Liver (tissue), 9 donors: ENCODE data around the gene ATG14. TPM values are rescaled to one million over a fixed set of nuclear protein-coding genes. Genes with fewer than 3 reads are reported as not detected.
A peak's percentile ranks its signal among the peaks of the same experiment; 100 is the strongest.

Source experiments
- DNase-seq: peaks from one replicate; pipeline ENCODE4 v3.0.0-alpha.2; 2017; ENCODE audit warnings: low spot score
- H3K27ac ChIP-seq, 2 donors: one replicate each; pipeline ENCODE4 v1.7.0; 2013; ENCODE audit warnings: inconsistent platforms in 2 of 2, low read length in 2 of 2, control low read depth in 1 of 2, low read depth in 1 of 2, mild to moderate bottlenecking in 1 of 2
- H3K27me3 ChIP-seq, 4 donors: one replicate each; pipeline versions ENCODE4 v1.6.1 to v1.7.0; 2013; ENCODE audit warnings: low read length in 3 of 4, inconsistent platforms in 1 of 4, mild to moderate bottlenecking in 1 of 4, moderate library complexity in 1 of 4; ENCODE audit not compliant: control insufficient read depth in 4 of 4, insufficient read depth in 4 of 4
- H3K36me3 ChIP-seq, 4 donors: one replicate each; pipeline versions ENCODE4 v1.6.1 to v1.7.0; 2013; ENCODE audit warnings: low read length in 3 of 4, mild to moderate bottlenecking in 3 of 4, low read depth in 1 of 4, moderate library complexity in 1 of 4; ENCODE audit not compliant: control insufficient read depth in 4 of 4, insufficient read depth in 3 of 4
- H3K4me1 ChIP-seq, 4 donors: one replicate each; pipeline versions ENCODE4 v1.6.1 to v1.7.0; 2013; ENCODE audit warnings: low read length in 3 of 4, mild to moderate bottlenecking in 3 of 4, moderate library complexity in 1 of 4; ENCODE audit not compliant: control insufficient read depth in 4 of 4, insufficient read depth in 4 of 4
- H3K4me3 ChIP-seq, 3 donors: one replicate each; pipeline versions ENCODE4 v1.6.1 to v1.7.0; 2013; ENCODE audit warnings: low read length in 3 of 3, control low read depth in 1 of 3, low read depth in 1 of 3, mild to moderate bottlenecking in 1 of 3
- H3K9ac ChIP-seq, 2 donors: one replicate each; pipeline ENCODE4 v1.7.0; 2013; ENCODE audit warnings: low read length in 2 of 2, mild to moderate bottlenecking in 2 of 2, moderate library complexity in 2 of 2, control low read depth in 1 of 2, low read depth in 1 of 2
- H3K9me3 ChIP-seq, 4 donors: one replicate each; pipeline versions ENCODE4 v1.6.1 to v1.7.0; 2013; ENCODE audit warnings: low read length in 3 of 4; ENCODE audit not compliant: control insufficient read depth in 4 of 4
- EGR1 ChIP-seq, 2 donors: IDR thresholded peaks; 2 replicates each; pipeline ENCODE4 v1.6.1; 2016 to 2018; ENCODE audit warnings: antibody characterized with exemption in 2 of 2, low read depth in 2 of 2
- FOXA2 ChIP-seq: IDR thresholded peaks from 2 replicates; pipeline ENCODE4 v1.6.1; 2016; ENCODE audit warnings: antibody characterized with exemption
- GABPA ChIP-seq, 2 donors: IDR thresholded peaks in 1 of 2; conservative IDR thresholded peaks in 1 of 2; 2 replicates each; pipeline ENCODE4 v1.6.1; 2016; ENCODE audit warnings: antibody characterized with exemption in 2 of 2, mild to moderate bottlenecking in 1 of 2, moderate library complexity in 1 of 2
- HNF4A ChIP-seq, 2 donors: conservative IDR thresholded peaks; 2 replicates each; pipeline ENCODE4 v1.6.1; 2016; ENCODE audit warnings: antibody characterized with exemption in 2 of 2, mild to moderate bottlenecking in 2 of 2
- HNF4G ChIP-seq: IDR thresholded peaks from 2 replicates; pipeline ENCODE4 v1.6.1; 2016; ENCODE audit warnings: antibody characterized with exemption
- RAD21 ChIP-seq, 2 donors: IDR thresholded peaks; 2 replicates each; pipeline ENCODE4 v1.6.1; 2016; ENCODE audit warnings: antibody characterized with exemption in 2 of 2, mild to moderate bottlenecking in 2 of 2
- RXRA ChIP-seq, 2 donors: IDR thresholded peaks; 2 replicates each; pipeline ENCODE4 v1.6.1; 2017 to 2018; ENCODE audit warnings: antibody characterized with exemption in 2 of 2, mild to moderate bottlenecking in 1 of 2
- SP1 ChIP-seq: IDR thresholded peaks from 2 replicates; pipeline ENCODE4 v1.6.1; 2018; ENCODE audit warnings: antibody characterized with exemption, mild to moderate bottlenecking
- TAF1 ChIP-seq: conservative IDR thresholded peaks from 2 replicates; pipeline ENCODE4 v1.6.1; 2016; ENCODE audit warnings: antibody characterized with exemption, mild to moderate bottlenecking
- YY1 ChIP-seq: IDR thresholded peaks from 2 replicates; pipeline ENCODE4 v1.6.1; 2016; ENCODE audit warnings: antibody characterized with exemption, mild to moderate bottlenecking
- WGBS: extraction: QIAGEN DNeasy Blood & Tissue Kit; methylation state at CpG from one replicate; pipeline ENCODE4 v1.1.7; 2013; 5-methylcytosine and 5-hydroxymethylcytosine counted together
- polyA plus RNA-seq, 2 donors: library from polyadenylated mRNA; stranded (reverse) in 1 of 2; unstranded in 1 of 2; fragments of 200-250 nt in 1 of 2; fragments of >200 nt in 1 of 2; fragmentation: Nextera tagmentation in 1 of 2; extraction: Ambion mirVana in 1 of 2; gene quantifications; one replicate each; pipeline versions ENCODE4 v1.2.1 to v1.2.3, GENCODE V29; 2013 to 2015
- total RNA-seq, 2 donors: library from RNA; depleted of rRNA; stranded (reverse); fragments of >200 nt; gene quantifications; one replicate each; pipeline ENCODE4 v1.2.3, GENCODE V29; 2014
- TF ChIP-seq, protein P1 (sequence below): IDR thresholded peaks from 2 replicates; pipeline ENCODE4 v1.6.1; 2016; ENCODE audit warnings: antibody characterized with exemption
- TF ChIP-seq, protein P2 (sequence below): IDR thresholded peaks from 2 replicates; pipeline ENCODE4 v1.6.1; 2016; ENCODE audit warnings: antibody characterized with exemption, mild to moderate bottlenecking
- TF ChIP-seq, protein P3 (sequence below): IDR thresholded peaks from 2 replicates; pipeline ENCODE4 v1.6.1; 2016; ENCODE audit warnings: antibody characterized with exemption
- donor health status: healthy.
- donor health status: healthy.
- donor health status: healthy.
- donor health status: healthy.
- donor health status: healthy.

Gene ATG14, protein sequence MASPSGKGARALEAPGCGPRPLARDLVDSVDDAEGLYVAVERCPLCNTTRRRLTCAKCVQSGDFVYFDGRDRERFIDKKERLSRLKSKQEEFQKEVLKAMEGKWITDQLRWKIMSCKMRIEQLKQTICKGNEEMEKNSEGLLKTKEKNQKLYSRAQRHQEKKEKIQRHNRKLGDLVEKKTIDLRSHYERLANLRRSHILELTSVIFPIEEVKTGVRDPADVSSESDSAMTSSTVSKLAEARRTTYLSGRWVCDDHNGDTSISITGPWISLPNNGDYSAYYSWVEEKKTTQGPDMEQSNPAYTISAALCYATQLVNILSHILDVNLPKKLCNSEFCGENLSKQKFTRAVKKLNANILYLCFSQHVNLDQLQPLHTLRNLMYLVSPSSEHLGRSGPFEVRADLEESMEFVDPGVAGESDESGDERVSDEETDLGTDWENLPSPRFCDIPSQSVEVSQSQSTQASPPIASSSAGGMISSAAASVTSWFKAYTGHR
- total RNA-seq (10 to 100 TPM in 1 of 2 donors, 1 to 10 TPM in 1; 6.5 to 16.0 TPM), polyA plus RNA-seq (1 to 10 TPM; 1.9 to 2.2 TPM)

DNA sequence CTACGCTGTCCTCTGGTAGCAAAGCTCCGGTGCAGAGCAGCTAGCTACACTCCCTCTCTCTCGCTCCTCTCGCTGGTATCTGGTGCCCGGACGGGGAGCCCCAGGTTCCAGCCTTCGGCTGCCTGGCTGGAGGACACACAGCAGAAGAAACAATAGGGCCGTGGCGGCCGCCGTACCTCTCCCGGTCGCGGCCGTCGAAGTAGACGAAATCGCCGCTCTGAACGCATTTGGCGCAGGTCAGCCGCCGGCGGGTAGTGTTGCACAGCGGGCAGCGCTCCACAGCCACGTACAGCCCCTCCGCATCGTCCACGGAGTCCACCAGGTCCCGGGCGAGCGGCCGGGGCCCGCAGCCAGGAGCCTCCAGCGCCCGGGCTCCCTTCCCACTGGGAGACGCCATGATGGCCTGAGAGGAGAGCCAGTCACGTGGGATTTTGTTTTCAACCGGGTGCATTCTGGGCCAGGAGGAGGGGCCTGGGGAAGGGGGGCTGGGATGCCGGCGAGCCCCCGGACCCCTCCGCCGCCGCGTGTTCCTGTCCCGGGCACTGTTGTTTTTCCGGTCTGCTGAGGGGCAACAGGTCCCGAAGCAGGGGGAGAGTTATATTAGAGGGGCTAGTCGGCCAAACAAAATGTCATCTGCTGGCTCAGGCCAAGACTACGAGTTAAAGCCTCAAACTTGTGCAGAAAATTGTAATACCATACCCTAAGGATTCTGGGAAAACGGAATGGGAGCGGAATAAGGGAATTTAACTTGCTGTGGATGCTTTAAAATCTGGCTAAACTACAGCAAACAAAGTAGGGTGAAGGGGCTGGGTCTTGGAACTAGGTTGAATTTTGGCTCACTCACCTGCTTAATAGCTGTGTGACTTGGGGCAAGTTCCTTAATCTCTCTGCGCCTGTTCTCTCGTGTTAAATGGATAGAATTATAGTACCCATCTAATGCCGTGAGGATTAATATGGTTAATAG lies at the start of gene ATG14:
Gene ATG14 (minus strand): TSS at position 405 of the 964 bp plus-strand sequence. CDS start 8 bp downstream, at position 397.
- TF ChIP-seq RAD21 (IDR thresholded peaks at IDR 0.05) (peak; percentile 15 to 20), YY1 (peak; percentile 99), TAF1 (peak; percentile 49), FOXA2 (no peak), HNF4A (conservative IDR thresholded peaks at IDR 0.05) (peak in 1 of 2 donors; percentile 14), RXRA (IDR thresholded peaks at IDR 0.05) (peak; percentile 12 to 35), GABPA (IDR thresholded peaks at IDR 0.05 in 1 of 2, conservative IDR thresholded peaks at IDR 0.05 in 1 of 2) (peak in 1 of 2 donors; percentile 68), SP1 (peak; percentile 21), EGR1 (IDR thresholded peaks at IDR 0.05; ENCODE audit: low read depth in 2 of 2) (no peak), HNF4G (no peak)
- TF ChIP-seq, protein P1, sequence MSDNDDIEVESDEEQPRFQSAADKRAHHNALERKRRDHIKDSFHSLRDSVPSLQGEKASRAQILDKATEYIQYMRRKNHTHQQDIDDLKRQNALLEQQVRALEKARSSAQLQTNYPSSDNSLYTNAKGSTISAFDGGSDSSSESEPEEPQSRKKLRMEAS, result peak; percentile 81
- TF ChIP-seq, protein P2, sequence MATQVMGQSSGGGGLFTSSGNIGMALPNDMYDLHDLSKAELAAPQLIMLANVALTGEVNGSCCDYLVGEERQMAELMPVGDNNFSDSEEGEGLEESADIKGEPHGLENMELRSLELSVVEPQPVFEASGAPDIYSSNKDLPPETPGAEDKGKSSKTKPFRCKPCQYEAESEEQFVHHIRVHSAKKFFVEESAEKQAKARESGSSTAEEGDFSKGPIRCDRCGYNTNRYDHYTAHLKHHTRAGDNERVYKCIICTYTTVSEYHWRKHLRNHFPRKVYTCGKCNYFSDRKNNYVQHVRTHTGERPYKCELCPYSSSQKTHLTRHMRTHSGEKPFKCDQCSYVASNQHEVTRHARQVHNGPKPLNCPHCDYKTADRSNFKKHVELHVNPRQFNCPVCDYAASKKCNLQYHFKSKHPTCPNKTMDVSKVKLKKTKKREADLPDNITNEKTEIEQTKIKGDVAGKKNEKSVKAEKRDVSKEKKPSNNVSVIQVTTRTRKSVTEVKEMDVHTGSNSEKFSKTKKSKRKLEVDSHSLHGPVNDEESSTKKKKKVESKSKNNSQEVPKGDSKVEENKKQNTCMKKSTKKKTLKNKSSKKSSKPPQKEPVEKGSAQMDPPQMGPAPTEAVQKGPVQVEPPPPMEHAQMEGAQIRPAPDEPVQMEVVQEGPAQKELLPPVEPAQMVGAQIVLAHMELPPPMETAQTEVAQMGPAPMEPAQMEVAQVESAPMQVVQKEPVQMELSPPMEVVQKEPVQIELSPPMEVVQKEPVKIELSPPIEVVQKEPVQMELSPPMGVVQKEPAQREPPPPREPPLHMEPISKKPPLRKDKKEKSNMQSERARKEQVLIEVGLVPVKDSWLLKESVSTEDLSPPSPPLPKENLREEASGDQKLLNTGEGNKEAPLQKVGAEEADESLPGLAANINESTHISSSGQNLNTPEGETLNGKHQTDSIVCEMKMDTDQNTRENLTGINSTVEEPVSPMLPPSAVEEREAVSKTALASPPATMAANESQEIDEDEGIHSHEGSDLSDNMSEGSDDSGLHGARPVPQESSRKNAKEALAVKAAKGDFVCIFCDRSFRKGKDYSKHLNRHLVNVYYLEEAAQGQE, result peak; percentile 45
- TF ChIP-seq, protein P3, sequence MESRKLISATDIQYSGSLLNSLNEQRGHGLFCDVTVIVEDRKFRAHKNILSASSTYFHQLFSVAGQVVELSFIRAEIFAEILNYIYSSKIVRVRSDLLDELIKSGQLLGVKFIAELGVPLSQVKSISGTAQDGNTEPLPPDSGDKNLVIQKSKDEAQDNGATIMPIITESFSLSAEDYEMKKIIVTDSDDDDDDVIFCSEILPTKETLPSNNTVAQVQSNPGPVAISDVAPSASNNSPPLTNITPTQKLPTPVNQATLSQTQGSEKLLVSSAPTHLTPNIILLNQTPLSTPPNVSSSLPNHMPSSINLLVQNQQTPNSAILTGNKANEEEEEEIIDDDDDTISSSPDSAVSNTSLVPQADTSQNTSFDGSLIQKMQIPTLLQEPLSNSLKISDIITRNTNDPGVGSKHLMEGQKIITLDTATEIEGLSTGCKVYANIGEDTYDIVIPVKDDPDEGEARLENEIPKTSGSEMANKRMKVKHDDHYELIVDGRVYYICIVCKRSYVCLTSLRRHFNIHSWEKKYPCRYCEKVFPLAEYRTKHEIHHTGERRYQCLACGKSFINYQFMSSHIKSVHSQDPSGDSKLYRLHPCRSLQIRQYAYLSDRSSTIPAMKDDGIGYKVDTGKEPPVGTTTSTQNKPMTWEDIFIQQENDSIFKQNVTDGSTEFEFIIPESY, result peak; percentile 71
- no peaks in the 10 kb centered on the region for H3K36me3 ChIP-seq
- WGBS, result 3% methylated on average over 57 of the region's 57 CpGs
- peaks cover 2 to 21% (median 14%) of the 10 kb centered on the region in 4 donors for H3K4me1 ChIP-seq
- peak; percentile 84 for DNase-seq
- H3K27me3 ChIP-seq, result no peaks in the 10 kb centered on the region
- peak within 1 kb of the TSS; percentile 81 to 85 for H3K27ac ChIP-seq
- peak within 1 kb of the TSS; percentile 69 to 89 for H3K9ac ChIP-seq
- H3K9me3 ChIP-seq, result no peaks in the 10 kb centered on the region
- peak within 1 kb of the TSS; percentile 80 to 98 (median 97) for H3K4me3 ChIP-seq
